SKM-1 (cell line): Measurements from ENCODE around the gene PTPRE.

Experiments used
- DNase-seq: peaks from one replicate; lab custom pipeline; 2025; ENCODE audit not compliant: unreplicated experiment; lab: John Stamatoyannopoulos, UW

Gene PTPRE

GRCh38 chr10:127906548-127907377 lies at the start of gene PTPRE:
Gene PTPRE (plus strand): TSS chr10:127907103. CDS start chr10:128040882, 133,779 bp downstream.
- peak; percentile 39 for DNase-seq

- no peak for DNase-seq
These were observed 46.3 kb upstream of the PTPRE start for GRCh38 chr10:127860592-127860991.

- no peak for DNase-seq
These were observed 43.6 kb upstream of the PTPRE start for GRCh38 chr10:127863231-127863825.

- DNase-seq: no peak
These were observed 40.5 kb upstream of the PTPRE start for GRCh38 chr10:127866276-127867013.

GRCh38 chr10:127867805-127868204 lies 39.1 kb upstream of the PTPRE start:
- no peak for DNase-seq

- DNase-seq: no peak
These were observed 37.6 kb upstream of the PTPRE start for GRCh38 chr10:127869329-127869728.

GRCh38 chr10:127871631-127872010 lies 35.3 kb upstream of the PTPRE start:
- no peak for DNase-seq

GRCh38 chr10:127872011-127872761 lies 34.7 kb upstream of the PTPRE start:
- no peak for DNase-seq

GRCh38 chr10:127872871-127873600 lies 33.9 kb upstream of the PTPRE start:
- no peak for DNase-seq

GRCh38 chr10:127873901-127874470 lies 32.9 kb upstream of the PTPRE start:
- no peak for DNase-seq

- DNase-seq: no peak
These were observed 32.0 kb upstream of the PTPRE start for GRCh38 chr10:127874671-127875448.

- DNase-seq: no peak
These were observed 31.5 kb upstream of the PTPRE start for GRCh38 chr10:127875449-127875765.

- no peak for DNase-seq
These were observed 31.0 kb upstream of the PTPRE start for GRCh38 chr10:127875916-127876315.

GRCh38 chr10:127877116-127877515 lies 29.8 kb upstream of the PTPRE start:
- DNase-seq: no peak

GRCh38 chr10:127877699-127878098 lies 29.2 kb upstream of the PTPRE start:
- DNase-seq: no peak

- no peak for DNase-seq
These were observed 28.3 kb upstream of the PTPRE start for GRCh38 chr10:127878475-127879055.

- DNase-seq: peak; percentile 93
These were observed 26.3 kb upstream of the PTPRE start for GRCh38 chr10:127880557-127880956.

GRCh38 chr10:127881262-127881661 lies 25.6 kb upstream of the PTPRE start:
- DNase-seq: no peak

- no peak for DNase-seq
These were observed 24.5 kb upstream of the PTPRE start for GRCh38 chr10:127882391-127882790.
